Measurements from ENCODE around the gene RPL39L.

GRCh38 chr3:187072102-187072501 lies 67.2 kb downstream of the RPL39L start:
- TF ChIP-seq CTCF (IDR thresholded peaks at IDR 0.05) (no peak), POLR2A (IDR thresholded peaks at IDR 0.05) (no peak)
